Hepatocyte (in vitro differentiated cells): Measurements from ENCODE around the gene KSR1.

Experiments
- CTCF ChIP-seq: fragments of 200-600 bp; sonication (generic); IDR thresholded peaks from 2 replicates; pipeline ENCODE4 v1.5.1; 2016; ENCODE audit warnings: antibody characterized with exemption, mild to moderate bottlenecking; ENCODE audit not compliant: poor library complexity
- EZH2 ChIP-seq: fragments of 200-600 bp; sonication (generic); IDR thresholded peaks from 2 replicates; pipeline ENCODE4 v1.6.1; 2016; ENCODE audit warnings: antibody characterized with exemption, mild to moderate bottlenecking, borderline replicate concordance
- EZH2phosphoT487 ChIP-seq: fragments of 200-600 bp; sonication (generic); IDR thresholded peaks from one replicate; pipeline ENCODE4 v1.6.1; 2018; ENCODE audit warnings: antibody characterized with exemption, mild to moderate bottlenecking, low read depth, moderate library complexity; ENCODE audit not compliant: unreplicated experiment, severe bottlenecking

GRCh38 chr17:27543464-27543856 is 87.2 kb downstream of the KSR1 start:
- TF ChIP-seq CTCF (no peak), EZH2 (no peak), EZH2phosphoT487 (no peak)
